HUES6 (cell line): ENCODE data around the gene SND1.

ENCODE experiments used
- H3K27ac ChIP-seq: 2 replicates; pipeline ENCODE4 v1.7.0; 2013; ENCODE audit warnings: low read depth, mild to moderate bottlenecking, low read length, inconsistent platforms
- H3K27me3 ChIP-seq: 2 replicates; pipeline ENCODE4 v1.6.1; 2013; ENCODE audit warnings: low read length; ENCODE audit not compliant: control insufficient read depth, insufficient read depth
- H3K36me3 ChIP-seq: 2 replicates; pipeline ENCODE4 v1.6.1; 2013; ENCODE audit warnings: low read length; ENCODE audit not compliant: control insufficient read depth, insufficient read depth
- H3K4me1 ChIP-seq: 2 replicates; pipeline ENCODE4 v1.6.1; 2013; ENCODE audit warnings: low read length; ENCODE audit not compliant: control insufficient read depth, insufficient read depth
- H3K4me3 ChIP-seq: 2 replicates; pipeline ENCODE4 v1.5.1; 2013; ENCODE audit warnings: low read depth, low read length
- H3K9ac ChIP-seq: one replicate; pipeline ENCODE4 v1.6.1; 2013; ENCODE audit warnings: mild to moderate bottlenecking, low read length
- H3K9me3 ChIP-seq: 2 replicates; pipeline ENCODE4 v1.6.1; 2013; ENCODE audit warnings: low read depth, low read length; ENCODE audit not compliant: control insufficient read depth, insufficient read depth

The SND1 gene

DNA sequence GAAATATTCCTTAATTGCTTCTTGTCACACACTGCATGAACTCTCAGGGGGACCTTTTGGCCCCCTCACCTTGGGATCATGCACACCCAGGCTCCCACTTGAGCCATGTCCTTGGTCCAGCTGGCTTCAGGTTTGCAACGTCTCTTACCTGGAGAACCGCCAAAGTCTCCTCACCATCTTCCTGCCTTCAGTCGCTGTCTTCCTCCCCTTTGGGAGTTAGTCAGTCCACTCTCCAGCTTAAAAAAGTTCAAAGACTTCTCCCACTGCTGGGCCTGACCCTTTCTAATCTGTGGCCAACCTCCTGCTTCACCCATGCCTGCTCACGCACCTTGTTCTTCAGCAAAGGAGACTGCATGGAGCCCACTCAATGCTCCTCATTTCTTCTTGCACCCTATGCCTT lies 461.8 kb downstream of the SND1 start:
- Histone ChIP-seq H3K9ac (no peak overlapping the region), H3K4me1 (peaks cover 14% of the 10 kb centered on the region), H3K4me3 (no peak overlapping the region), H3K9me3 (no peaks in the 10 kb centered on the region), H3K36me3 (no peaks in the 10 kb centered on the region), H3K27ac (no peak overlapping the region), H3K27me3 (peaks cover 51% of the 10 kb centered on the region)

DNA sequence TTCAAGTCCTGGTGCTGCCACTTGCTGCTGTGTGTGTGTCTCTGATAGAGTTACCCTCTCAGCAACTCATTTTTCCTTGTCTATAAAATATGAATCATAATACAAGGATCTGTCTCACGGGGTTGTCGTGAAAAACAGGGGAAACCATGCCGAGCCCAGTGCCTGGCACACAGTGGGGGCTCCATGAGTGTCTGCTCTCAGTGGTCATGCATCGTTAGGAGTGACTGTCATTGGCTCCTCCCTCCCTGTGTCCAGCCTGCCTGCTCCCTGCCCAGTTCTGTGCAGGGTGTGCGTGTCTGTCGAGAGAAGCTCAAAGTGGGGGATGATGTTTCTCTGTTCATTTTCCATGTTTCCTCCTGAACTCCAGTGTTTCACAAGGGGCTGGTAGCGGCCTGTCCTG lies 462.8 kb downstream of the SND1 start:
- Histone ChIP-seq H3K36me3 (no peaks in the 10 kb centered on the region), H3K27ac (no peak overlapping the region), H3K9ac (no peak overlapping the region), H3K9me3 (no peaks in the 10 kb centered on the region), H3K4me3 (no peak overlapping the region), H3K27me3 (peaks cover 48% of the 10 kb centered on the region), H3K4me1 (peaks cover 14% of the 10 kb centered on the region)

DNA sequence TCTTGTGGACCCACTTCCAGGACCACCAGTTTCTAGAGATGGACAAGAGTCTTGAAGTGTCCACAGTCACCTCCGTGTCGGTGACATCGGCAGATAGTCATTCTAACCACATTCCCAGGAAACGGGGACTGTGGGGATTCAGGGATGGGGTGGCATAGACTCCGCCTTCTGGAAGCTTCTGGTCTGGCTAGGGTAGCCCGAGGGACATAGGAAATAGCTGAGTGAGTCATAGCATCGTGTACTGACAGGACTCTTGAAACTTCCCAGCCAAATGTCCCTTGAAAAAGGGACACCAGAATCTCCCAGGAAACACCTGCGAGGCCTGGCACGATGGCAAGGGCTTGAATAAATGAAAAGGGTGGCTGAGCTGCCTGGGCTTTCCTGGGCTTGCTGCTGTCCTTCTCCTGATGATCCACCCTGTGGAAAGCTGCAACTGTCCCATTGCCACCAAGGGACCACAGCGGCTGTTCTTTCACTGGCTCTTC lies 463.4 kb downstream of the SND1 start:
- H3K36me3 ChIP-seq = no peaks in the 10 kb centered on the region
- no peak overlapping the region for H3K4me3 ChIP-seq
- H3K27ac ChIP-seq = no peak overlapping the region
- H3K27me3 ChIP-seq = peaks cover 48% of the 10 kb centered on the region
- no peaks in the 10 kb centered on the region for H3K9me3 ChIP-seq
- H3K4me1 ChIP-seq = peaks cover 14% of the 10 kb centered on the region
- no peak overlapping the region for H3K9ac ChIP-seq

DNA sequence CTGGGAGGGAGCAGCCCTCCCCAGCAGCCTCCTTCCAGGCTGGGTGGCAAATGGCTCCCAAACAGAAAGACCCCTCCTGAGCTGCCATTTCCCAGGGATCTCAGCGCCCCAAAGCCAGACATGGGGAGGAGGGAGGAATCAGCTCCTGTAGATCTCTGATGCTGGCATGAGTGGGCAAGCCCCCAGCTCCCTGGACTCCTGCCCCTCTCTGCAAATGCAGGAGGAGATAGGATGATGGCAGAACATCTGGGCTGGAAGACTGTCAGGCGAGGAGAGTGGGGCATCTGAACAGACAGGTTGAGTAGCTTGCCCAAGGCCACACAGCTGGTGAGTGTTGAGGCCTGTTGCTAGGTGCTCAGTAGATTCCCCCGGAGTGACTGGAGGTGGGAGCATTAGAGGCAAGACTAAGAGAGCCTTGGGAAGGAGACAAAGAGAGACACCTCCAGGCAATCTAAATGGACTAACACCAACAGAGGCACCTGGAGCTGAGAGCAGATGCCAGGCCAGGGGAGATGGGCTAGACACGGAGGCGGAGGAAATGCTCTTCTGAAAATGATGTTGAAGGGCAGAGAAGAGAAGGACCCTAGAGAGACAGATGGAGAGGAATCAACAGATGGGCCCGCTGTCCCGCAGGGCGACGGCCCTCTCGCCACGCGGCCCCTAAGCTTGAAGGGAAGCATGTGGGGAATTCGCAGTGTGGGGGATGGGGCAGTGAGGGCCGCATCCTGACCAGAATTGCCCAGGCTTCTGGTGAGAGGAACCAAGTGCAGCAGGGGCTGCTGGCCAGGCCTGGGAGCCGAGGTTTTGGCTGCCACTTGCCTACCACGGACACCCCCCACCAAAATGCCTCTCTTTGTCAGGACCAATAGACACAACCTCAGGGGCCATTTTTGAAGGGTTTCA lies 464.1 kb downstream of the SND1 start:
- H3K27ac ChIP-seq = no peak overlapping the region
- H3K27me3 ChIP-seq = peaks cover 48% of the 10 kb centered on the region

DNA sequence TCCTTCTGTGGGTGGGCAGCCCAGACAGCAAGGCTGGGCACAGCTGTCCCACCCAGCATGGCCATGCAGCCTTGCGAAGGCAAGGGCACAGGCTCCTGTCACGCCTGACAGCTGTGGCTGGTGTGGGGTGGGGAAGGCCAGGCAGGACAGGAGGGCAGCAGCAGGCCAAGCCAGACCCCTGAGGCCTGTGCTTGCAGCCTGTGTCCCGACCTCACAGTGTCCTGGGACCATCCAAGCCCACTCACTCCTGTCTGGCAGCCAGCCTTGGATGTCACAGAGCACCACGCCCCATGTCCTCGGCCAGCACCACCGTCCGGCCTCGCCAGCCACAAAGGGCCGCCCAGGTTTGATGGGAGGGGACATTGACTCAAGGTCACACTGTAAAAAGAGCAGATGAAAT lies 464.7 kb downstream of the SND1 start:
- Histone ChIP-seq H3K9me3 (no peaks in the 10 kb centered on the region), H3K4me1 (peaks cover 14% of the 10 kb centered on the region), H3K36me3 (no peaks in the 10 kb centered on the region), H3K27ac (no peak overlapping the region), H3K9ac (no peak overlapping the region), H3K27me3 (peaks cover 48% of the 10 kb centered on the region), H3K4me3 (no peak overlapping the region)

More for the DNA sequence above, 464.1 kb downstream of the SND1 start:
- Histone ChIP-seq H3K4me3 (no peak overlapping the region), H3K9ac (no peak overlapping the region), H3K36me3 (no peaks in the 10 kb centered on the region), H3K9me3 (no peaks in the 10 kb centered on the region), H3K4me1 (peaks cover 14% of the 10 kb centered on the region)

DNA sequence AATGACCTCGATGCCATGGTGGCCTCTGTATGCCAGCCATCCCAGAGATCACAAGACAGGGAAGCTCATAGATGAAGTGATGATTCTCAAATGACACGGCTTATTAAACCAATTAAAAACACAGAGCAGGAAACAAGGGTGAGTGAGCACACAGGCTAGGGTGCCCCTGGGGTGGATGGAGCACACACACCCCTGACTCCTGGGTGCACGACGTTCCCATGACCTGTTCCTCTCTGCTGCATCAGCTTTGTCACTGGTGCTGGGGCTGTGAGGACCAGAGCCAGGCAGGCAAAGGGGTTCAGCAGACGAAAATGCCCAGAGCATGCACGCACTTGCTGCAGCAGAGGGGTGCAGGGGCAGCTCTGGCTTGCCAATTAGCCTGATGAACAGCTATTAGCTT lies 465.7 kb downstream of the SND1 start:
- Histone ChIP-seq H3K4me3 (no peak overlapping the region), H3K4me1 (peaks cover 14% of the 10 kb centered on the region), H3K27me3 (peaks cover 42% of the 10 kb centered on the region), H3K27ac (no peak overlapping the region), H3K9ac (no peak overlapping the region), H3K36me3 (no peaks in the 10 kb centered on the region), H3K9me3 (no peaks in the 10 kb centered on the region)

GRCh38 chr7:128119036-128119435 lies 467.0 kb downstream of the SND1 start:
- H3K9ac ChIP-seq = no peak overlapping the region
- H3K9me3 ChIP-seq = no peaks in the 10 kb centered on the region
- peaks cover 14% of the 10 kb centered on the region for H3K4me1 ChIP-seq

GRCh38 chr7:128120116-128120515 lies 468.1 kb downstream of the SND1 start:
- H3K27me3 ChIP-seq = peaks cover 26% of the 10 kb centered on the region
- no peaks in the 10 kb centered on the region for H3K36me3 ChIP-seq
- no peaks in the 10 kb centered on the region for H3K9me3 ChIP-seq

More at GRCh38 chr7:128119036-128119435, 467.0 kb downstream of the SND1 start:
- no peak overlapping the region for H3K4me3 ChIP-seq
- no peak overlapping the region for H3K27ac ChIP-seq
- peaks cover 37% of the 10 kb centered on the region for H3K27me3 ChIP-seq
- H3K36me3 ChIP-seq = no peaks in the 10 kb centered on the region

GRCh38 chr7:128120976-128121490 lies 469.0 kb downstream of the SND1 start:
- peaks cover 7% of the 10 kb centered on the region for H3K4me1 ChIP-seq
- no peaks in the 10 kb centered on the region for H3K9me3 ChIP-seq
- H3K27ac ChIP-seq = no peak overlapping the region
- H3K27me3 ChIP-seq = peaks cover 19% of the 10 kb centered on the region
- no peak overlapping the region for H3K9ac ChIP-seq
- H3K4me3 ChIP-seq = no peak overlapping the region
- no peaks in the 10 kb centered on the region for H3K36me3 ChIP-seq

More at GRCh38 chr7:128120116-128120515, 468.1 kb downstream of the SND1 start:
- H3K4me3 ChIP-seq = no peak overlapping the region
- H3K27ac ChIP-seq = no peak overlapping the region
- H3K9ac ChIP-seq = no peak overlapping the region
- H3K4me1 ChIP-seq = peaks cover 14% of the 10 kb centered on the region

DNA sequence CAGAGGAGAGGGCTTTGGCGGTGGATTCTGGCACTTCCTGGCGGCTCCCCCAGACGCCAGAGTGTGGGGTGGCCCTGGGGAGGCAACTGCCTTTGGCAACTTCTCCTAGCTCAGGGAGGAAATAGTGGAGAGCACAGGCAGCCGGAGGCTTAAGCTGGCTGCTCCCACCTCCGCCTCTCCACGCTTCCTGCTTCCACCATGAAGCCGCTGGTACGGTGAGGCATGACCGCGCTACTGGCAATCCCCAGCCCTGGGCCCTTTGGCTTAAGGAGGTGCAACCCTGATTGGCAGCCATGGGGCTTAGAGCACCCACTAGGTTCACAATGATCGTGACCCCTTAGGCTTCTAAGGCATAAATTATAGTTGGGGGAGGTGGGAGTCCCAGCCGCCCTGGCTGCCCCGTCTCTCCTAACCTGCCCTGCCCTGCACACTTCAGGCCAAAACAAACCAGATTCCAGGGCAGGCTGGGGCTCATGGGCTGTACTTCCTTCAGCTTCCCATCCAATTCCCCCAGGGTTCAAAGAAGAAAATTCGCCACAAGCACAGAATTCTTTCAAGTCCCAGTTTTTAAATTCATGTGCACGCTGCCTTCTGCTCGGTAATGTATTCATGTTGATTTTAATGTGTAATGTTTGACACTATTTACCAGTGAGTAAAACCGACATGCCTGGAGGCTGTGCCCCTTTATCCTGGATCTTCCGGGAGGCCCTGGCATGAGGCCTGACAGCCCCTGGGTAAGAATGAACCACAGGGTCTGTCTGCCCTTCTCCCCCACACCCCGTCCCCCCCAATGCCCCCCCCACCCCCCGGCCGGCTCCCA lies 469.9 kb downstream of the SND1 start:
- H3K9me3 ChIP-seq = no peaks in the 10 kb centered on the region
- no peak overlapping the region for H3K27ac ChIP-seq
- H3K4me1 ChIP-seq = no peaks in the 10 kb centered on the region; the same call in 1 of the 2 replicates
- no peak overlapping the region for H3K9ac ChIP-seq
- H3K27me3 ChIP-seq = peaks cover 12% of the 10 kb centered on the region
- no peaks in the 10 kb centered on the region for H3K36me3 ChIP-seq
- H3K4me3 ChIP-seq = no peak overlapping the region
